Loucy (cell line): Measurements from ENCODE around the gene LTK.

Source experiments
- CTCF ChIP-seq: fragments of 200-600 bp; sonication (generic); conservative IDR thresholded peaks from 2 replicates; pipeline ENCODE4 v1.5.1; 2014; ENCODE audit warnings: mild to moderate bottlenecking, antibody characterized with exemption, low read length
- EZH2phosphoT487 ChIP-seq: fragments of 200-600 bp; IDR thresholded peaks from 2 replicates; pipeline ENCODE4 v1.6.1; 2018; ENCODE audit warnings: antibody characterized with exemption, mild to moderate bottlenecking, moderate library complexity, borderline replicate concordance

GRCh38 chr15:41535544-41535943 lies 21.9 kb upstream of the LTK start:
- TF ChIP-seq CTCF: no peak
- TF ChIP-seq EZH2phosphoT487: no peak
